Panc1 (cell line): ENCODE data around the gene RAD51C. TPM values are rescaled to one million over a fixed set of nuclear protein-coding genes. Genes with fewer than 3 reads are reported as not detected.

ENCODE experiments used
- ATAC-seq: fragments of 200-7000 bp; cut with Tn5 transposase; 2 replicates; pipeline ENCODE4 v1.9.1; 2020; ENCODE audit warnings: mild to moderate bottlenecking, moderate library complexity
- BruUV-seq: library from RNA; stranded (reverse); fragments of 400-500 nt; replicated peaks from 2 replicates; lab custom pipeline; 2021; lab: Mats Ljungman, UMichigan
- CTCF ChIA-PET: fragments of 300-600 bp; sonication (Branson Sonifier 250); formaldehyde crosslinking; loops from one replicate; lab custom pipeline; 2022; ENCODE audit warnings: antibody characterized with exemption; lab: Charles Lee
- POLR2A ChIA-PET: fragments of 300-600 bp; sonication (Branson Sonifier 250); formaldehyde crosslinking; loops from one replicate; lab custom pipeline; 2022; ENCODE audit warnings: antibody characterized with exemption; lab: Charles Lee
- DNase-seq: peaks from one replicate; pipeline ENCODE4 v3.0.0-alpha.2; 2010; ENCODE audit warnings: low read depth, low spot score
- H3K27ac ChIP-seq: 2 replicates; pipeline ENCODE4 v1.5.1; 2011; ENCODE audit warnings: mild to moderate bottlenecking, low read length, inconsistent platforms
- H3K27me3 ChIP-seq: fragments of 200-500 bp; sonication (Bioruptor generic); 2 replicates; pipeline ENCODE4 v1.6.0; 2014; ENCODE audit warnings: low read length, inconsistent platforms; ENCODE audit not compliant: control insufficient read depth, insufficient read depth
- H3K36me3 ChIP-seq: fragments of 200-500 bp; sonication (Bioruptor generic); 2 replicates; pipeline ENCODE4 v1.5.1; 2014; ENCODE audit warnings: inconsistent platforms, mild to moderate bottlenecking, low read length, moderate library complexity; ENCODE audit not compliant: control insufficient read depth, insufficient read depth
- H3K4me1 ChIP-seq: 2 replicates; pipeline ENCODE4 v1.5.1; 2011; ENCODE audit warnings: inconsistent platforms, mild to moderate bottlenecking, low read length, moderate library complexity; ENCODE audit not compliant: control insufficient read depth, insufficient read depth
- H3K4me3 ChIP-seq, 2 experiments: 2 replicates each; pipeline ENCODE4 v1.5.1; 2011 to 2012; ENCODE audit warnings: low read depth in 2 of 2, low read length in 2 of 2, mild to moderate bottlenecking in 2 of 2, inconsistent platforms in 1 of 2, moderate library complexity in 1 of 2
- H3K9me3 ChIP-seq: fragments of 200-500 bp; sonication (Bioruptor generic); 2 replicates; pipeline ENCODE4 v1.5.1; 2014; ENCODE audit warnings: low read depth, mild to moderate bottlenecking, inconsistent platforms, low read length, moderate library complexity; ENCODE audit not compliant: control insufficient read depth, insufficient read depth
- CTCF ChIP-seq: fragments of 450-650 bp; IDR thresholded peaks from 2 replicates; pipeline ENCODE4 v1.5.1; 2017; ENCODE audit warnings: mild to moderate bottlenecking
- POLR2AphosphoS5 ChIP-seq: IDR thresholded peaks from 2 replicates; pipeline ENCODE4 v1.6.1; 2012; ENCODE audit warnings: mild to moderate bottlenecking, low read depth, low read length, moderate library complexity
- REST ChIP-seq, 2 experiments: IDR thresholded peaks; 2 replicates each; pipeline ENCODE4 v1.6.1; 2011 to 2012; ENCODE audit warnings: low read depth in 2 of 2, control low read depth in 1 of 2, low read length in 1 of 2, mild to moderate bottlenecking in 1 of 2, moderate library complexity in 1 of 2; ENCODE audit not compliant: insufficient read depth in 1 of 2
- SIN3A ChIP-seq: IDR thresholded peaks from 2 replicates; pipeline ENCODE4 v1.6.1; 2012; ENCODE audit warnings: low read depth, mild to moderate bottlenecking, low read length, moderate library complexity, borderline replicate concordance; ENCODE audit not compliant: insufficient read depth
- TCF7L2 ChIP-seq: IDR thresholded peaks from 2 replicates; pipeline ENCODE4 v1.6.1; 2011; ENCODE audit warnings: mild to moderate bottlenecking, low read depth, low read length, inconsistent platforms
- in situ Hi-C: cut with HindIII; loops from 2 replicates; pipeline ENCODE4 v1.10.0; 2016; ENCODE audit warnings: low sequenced_read_pairs, low pct_unique_long_range_greater_than_20kb
- intact Hi-C: fragments of 100-400 bp; cut with micrococcal nuclease; formaldehyde crosslinking; loops from one replicate; pipeline ENCODE4 v1.10.0; 2022; ENCODE audit not compliant: unreplicated experiment
- total RNA-seq: library from RNA; stranded (reverse); gene quantifications from one replicate; pipeline ENCODE4 v1.2.1, GENCODE V29; 2021; ENCODE audit not compliant: unreplicated experiment

Gene RAD51C
- total RNA-seq, 1 experiment from 2014 or later: 19.9 TPM

- ATAC-seq (no peak), DNase-seq (no peak)
- no peak for TF ChIP-seq REST (IDR thresholded peaks at IDR 0.05; ENCODE audit: insufficient read depth in 1 of 2, low read depth in 2 of 2, low read length in 1 of 2)
- no peak for TF ChIP-seq TCF7L2
- no peak for TF ChIP-seq SIN3A
- no peak for TF ChIP-seq CTCF
- TF ChIP-seq POLR2AphosphoS5: no peak
- POLR2A ChIA-PET: no interaction called here
- no TSS peak for BruUV-seq
- CTCF ChIA-PET: no interaction called here
- no peaks in the 10 kb centered on the region for H3K4me1 ChIP-seq
- H3K9me3 ChIP-seq: no peaks in the 10 kb centered on the region
- intact Hi-C loops (no loop called here), in situ Hi-C loops (no loop called here)
- peaks cover 9% of the 10 kb centered on the region for H3K27me3 ChIP-seq
- no peak overlapping the region for H3K27ac ChIP-seq
- no peak overlapping the region for H3K4me3 ChIP-seq
- H3K36me3 ChIP-seq: no peaks in the 10 kb centered on the region; the same call in 1 of the 2 replicates
Observed at GRCh38 chr17:58759522-58759921, 67.1 kb downstream of the RAD51C start.

GRCh38 chr17:58760248-58760647, 67.8 kb downstream of the RAD51C start:
- no peak overlapping the region for H3K27ac ChIP-seq
- ChIA-PET POLR2A (no interaction called here), CTCF (no interaction called here)
- H3K9me3 ChIP-seq: no peaks in the 10 kb centered on the region
- no TSS peak for BruUV-seq
- peaks cover 9% of the 10 kb centered on the region for H3K27me3 ChIP-seq
- no peaks in the 10 kb centered on the region for H3K4me1 ChIP-seq
- ATAC-seq (no peak), DNase-seq (no peak)
- intact Hi-C loops: no loop called here
- in situ Hi-C loops: no loop called here
- H3K36me3 ChIP-seq: no peaks in the 10 kb centered on the region; the same call in 1 of the 2 replicates
- TF ChIP-seq REST (IDR thresholded peaks at IDR 0.05; ENCODE audit: insufficient read depth in 1 of 2, low read depth in 2 of 2, low read length in 1 of 2): no peak
- TF ChIP-seq SIN3A: no peak
- no peak for TF ChIP-seq CTCF
- no peak for TF ChIP-seq TCF7L2
- no peak for TF ChIP-seq POLR2AphosphoS5
- H3K4me3 ChIP-seq: no peak overlapping the region
